ENCODE data around the gene ZFP36L2.
"Not testable (repeated sequence)": the region's sequence is repeated elsewhere in the genome, so short reads cannot be mapped to it uniquely, and the experiment has no call there.

The ZFP36L2 gene

GRCh38 chr2:43207553-43208300, 18.7 kb downstream of the ZFP36L2 start:
- no peak for DNase-seq (ENCODE audit: low spot score)

- no peak for DNase-seq (ENCODE audit: low spot score)
Observed at GRCh38 chr2:43206602-43207001, 19.8 kb downstream of the ZFP36L2 start.

- DNase-seq (ENCODE audit: low spot score), result no peak
Observed at GRCh38 chr2:43203373-43203772, 23.0 kb downstream of the ZFP36L2 start.

GRCh38 chr2:43202289-43202688, 24.1 kb downstream of the ZFP36L2 start:
- no peak for DNase-seq (ENCODE audit: low spot score)

GRCh38 chr2:43201497-43201896, 24.9 kb downstream of the ZFP36L2 start:
- no peak for DNase-seq (ENCODE audit: low spot score)

GRCh38 chr2:43201016-43201415, 25.4 kb downstream of the ZFP36L2 start:
- DNase-seq (ENCODE audit: low spot score), result no peak

- no peak for DNase-seq (ENCODE audit: low spot score)
Observed at GRCh38 chr2:43199492-43200488, 26.6 kb downstream of the ZFP36L2 start.

GRCh38 chr2:43198263-43198662, 28.1 kb downstream of the ZFP36L2 start:
- no peak for DNase-seq (ENCODE audit: low spot score)

GRCh38 chr2:43197588-43197896, 28.9 kb downstream of the ZFP36L2 start:
- no peak for DNase-seq (ENCODE audit: low spot score)

- no peak for DNase-seq (ENCODE audit: low spot score)
Observed at GRCh38 chr2:43196768-43197587, 29.4 kb downstream of the ZFP36L2 start.

- DNase-seq (ENCODE audit: low spot score), result no peak
Observed at GRCh38 chr2:43194121-43194869, 32.1 kb downstream of the ZFP36L2 start.

GRCh38 chr2:43193652-43194120, 32.7 kb downstream of the ZFP36L2 start:
- no peak for DNase-seq (ENCODE audit: low spot score)

GRCh38 chr2:43192744-43193651, 33.4 kb downstream of the ZFP36L2 start:
- DNase-seq (ENCODE audit: low spot score), result no peak

- DNase-seq (ENCODE audit: low spot score), result no peak
Observed at GRCh38 chr2:43191947-43192516, 34.4 kb downstream of the ZFP36L2 start.

GRCh38 chr2:43190311-43191052, 35.9 kb downstream of the ZFP36L2 start:
- no peak for DNase-seq (ENCODE audit: low spot score)

- not testable (repeated sequence) for DNase-seq (ENCODE audit: low spot score)
Observed at GRCh38 chr2:43189861-43190260, 36.5 kb downstream of the ZFP36L2 start.

- DNase-seq (ENCODE audit: low spot score), result no peak
Observed at GRCh38 chr2:43188561-43189386, 37.6 kb downstream of the ZFP36L2 start.

- DNase-seq (ENCODE audit: low spot score), result no peak
Observed at GRCh38 chr2:43186679-43187374, 39.6 kb downstream of the ZFP36L2 start.
